Adrenal gland (tissue), 5 donors: ENCODE data around the gene CD22.

Experiments used
- CTCF ChIP-seq, 6 experiments: fragments of 450-650 bp in 4 of 6; fragments of 200-600 bp in 2 of 6; sonication (generic) in 1 of 6; IDR thresholded peaks; 1 replicate in 5 of 6; 2 replicates in 1 of 6; pipeline versions ENCODE4 v1.5.1 to v1.8.0; 2016 to 2021; ENCODE audit warnings: antibody characterized with exemption in 6 of 6, mild to moderate bottlenecking in 2 of 6, moderate library complexity in 1 of 6
- POLR2A ChIP-seq, 2 donors: fragments of 450-650 bp; IDR thresholded peaks; one replicate each; pipeline ENCODE4 v1.6.1; 2017; ENCODE audit warnings: antibody characterized with exemption in 2 of 2, mild to moderate bottlenecking in 2 of 2, moderate library complexity in 1 of 2
- donor health status: DM: no; HTN: no; CAD: no.

- no peak for TF ChIP-seq CTCF (IDR thresholded peaks at IDR 0.05)
- TF ChIP-seq POLR2A (IDR thresholded peaks at IDR 0.05) = no peak
Measured at GRCh38 chr19:35285095-35285449, 43.9 kb upstream of the CD22 start.
